Forelimb muscle (tissue), 1 donor: ENCODE measurements around the gene NPBWR2. TPM values are rescaled to one million over a fixed set of nuclear protein-coding genes. Genes with fewer than 3 reads are reported as not detected.

Source experiments
- DNase-seq: peaks from one replicate; pipeline ENCODE4 v3.0.0-alpha.2; 2013; ENCODE audit warnings: low read depth
- polyA plus RNA-seq: library from polyadenylated mRNA; unstranded; fragments of 120-200 nt; gene quantifications from one replicate; pipeline ENCODE4 v1.2.1, GENCODE V29; 2013; ENCODE audit not compliant: insufficient read length

Gene NPBWR2
- polyA plus RNA-seq, 1 donor, result not detected

DNA sequence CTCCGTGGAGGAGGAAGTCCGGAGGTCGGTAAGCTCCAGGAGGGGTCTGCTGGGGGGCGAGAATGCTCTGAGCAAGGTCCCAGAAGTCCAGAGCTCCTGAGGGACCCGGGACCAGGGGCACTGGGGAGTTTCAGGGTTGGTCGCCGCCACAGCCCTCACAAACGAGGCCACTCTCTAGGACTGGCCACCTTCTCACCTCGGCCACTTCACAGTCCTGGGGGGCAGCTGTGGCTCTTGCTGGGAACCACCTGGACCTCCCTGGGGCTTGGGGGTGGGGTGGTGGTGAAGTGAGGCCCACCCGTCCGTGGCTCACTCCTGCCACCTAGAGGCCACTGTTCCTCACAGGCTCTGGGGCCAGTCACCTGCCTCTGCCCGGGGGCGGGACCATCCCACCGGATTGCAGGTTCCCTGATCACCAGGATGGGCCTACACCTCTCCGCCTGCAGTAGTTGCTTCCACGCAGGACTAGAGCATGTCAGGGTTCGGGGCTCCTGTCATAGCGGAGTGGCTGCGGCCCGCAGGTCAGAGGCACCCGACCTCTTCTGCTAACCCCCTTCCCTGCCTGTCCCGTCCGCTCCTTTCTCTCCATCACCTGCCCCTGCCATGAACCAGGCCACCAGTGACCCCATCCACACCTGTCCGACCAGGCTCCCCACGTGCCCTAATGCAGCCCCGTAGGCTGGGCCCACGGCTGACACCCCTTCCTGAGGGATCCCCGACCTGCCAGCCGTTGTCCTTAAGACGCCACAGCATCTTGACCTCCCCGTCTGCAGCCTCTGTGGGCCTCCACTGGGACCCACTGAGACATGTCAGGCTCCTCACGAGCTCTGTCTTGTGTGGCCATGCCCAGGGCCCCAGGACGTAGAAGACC is 49.5 kb downstream of the NPBWR2 start:
- DNase-seq, result no peak

DNA sequence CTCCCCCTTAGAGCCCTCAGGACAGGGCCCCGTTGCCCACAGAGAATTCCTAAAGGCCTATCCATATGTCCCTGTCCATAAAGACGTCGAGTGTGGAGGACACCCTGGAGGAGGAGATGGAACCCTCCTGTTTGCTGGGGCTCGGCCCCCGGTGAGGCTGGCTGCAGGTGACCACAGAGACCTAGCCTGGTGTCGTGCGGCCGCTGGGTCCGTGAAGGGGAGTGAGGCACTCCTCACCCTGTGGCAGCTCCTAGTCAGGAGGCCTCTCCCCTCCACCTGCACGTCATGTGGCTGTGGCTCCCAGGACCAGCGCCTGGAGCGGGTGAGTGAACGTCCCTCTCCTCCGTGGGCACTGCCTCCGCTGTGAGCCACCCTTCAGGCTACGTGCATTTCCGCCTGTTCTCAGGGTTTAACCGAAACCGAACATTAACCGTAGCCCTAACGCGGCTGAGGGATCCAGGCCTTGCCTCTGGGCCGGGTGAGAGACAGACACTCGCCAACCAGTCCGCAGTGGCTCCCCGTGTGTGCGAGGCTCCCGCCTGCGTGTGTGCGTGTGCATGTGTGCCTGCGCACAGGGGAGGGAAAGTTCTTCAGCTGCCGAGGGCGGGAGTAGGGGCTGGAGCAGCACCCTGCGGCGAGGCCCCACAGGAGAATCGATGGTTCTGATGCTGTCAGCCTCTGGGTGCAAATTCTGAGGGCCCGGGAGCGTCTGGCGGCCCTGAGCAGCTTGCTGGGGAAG is 50.3 kb downstream of the NPBWR2 start:
- no peak for DNase-seq

DNA sequence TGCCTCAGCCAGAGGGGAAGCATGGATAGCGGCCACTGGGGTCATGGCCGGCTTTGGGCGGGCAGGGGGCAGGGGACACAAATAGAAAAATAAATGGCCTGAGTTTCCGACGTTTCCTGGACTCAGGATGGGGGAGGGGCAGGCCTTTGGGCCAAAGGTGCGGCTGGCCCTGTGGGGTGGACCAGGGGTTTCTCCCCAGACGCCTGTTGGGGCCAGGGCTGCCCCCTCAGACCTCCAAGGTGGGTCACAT is 50.8 kb downstream of the NPBWR2 start:
- no peak for DNase-seq

DNA sequence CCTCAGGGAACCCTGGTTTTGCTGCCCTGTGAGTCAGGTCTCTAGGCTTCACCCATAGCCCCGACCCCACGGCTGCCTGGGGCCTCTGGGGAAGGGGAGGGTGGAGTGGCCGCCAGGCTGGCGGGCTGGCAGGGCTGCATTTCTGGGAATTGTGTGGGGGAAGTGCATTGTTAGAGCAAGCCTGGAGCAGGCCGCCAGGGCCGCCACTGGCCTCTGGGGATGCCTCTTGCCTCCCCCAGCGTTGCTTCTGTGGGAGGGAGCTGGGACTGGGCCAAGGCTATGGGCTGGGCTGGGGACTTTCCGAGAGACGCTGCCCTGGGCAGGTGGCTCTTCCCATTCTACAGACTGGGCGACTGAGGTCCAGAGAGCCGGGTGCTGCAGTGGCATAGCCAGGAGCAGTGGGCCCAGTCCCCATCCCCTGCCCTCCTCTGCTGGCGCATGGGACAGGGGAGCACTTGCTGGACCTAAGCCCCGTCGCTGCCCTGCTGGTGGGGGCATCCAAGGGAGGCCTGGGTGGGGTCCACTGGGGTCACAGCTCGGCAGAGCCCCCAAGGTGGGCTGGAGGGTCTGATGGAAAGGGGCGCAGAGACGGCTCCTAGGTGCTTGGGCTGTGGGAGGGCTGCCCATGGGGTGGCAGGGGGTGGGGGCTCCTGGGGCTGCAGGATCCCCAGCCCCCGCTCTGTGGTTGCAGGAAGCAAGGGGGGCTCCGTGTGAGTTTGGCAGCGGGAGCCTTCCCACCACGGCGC is 51.3 kb downstream of the NPBWR2 start:
- no peak for DNase-seq

DNA sequence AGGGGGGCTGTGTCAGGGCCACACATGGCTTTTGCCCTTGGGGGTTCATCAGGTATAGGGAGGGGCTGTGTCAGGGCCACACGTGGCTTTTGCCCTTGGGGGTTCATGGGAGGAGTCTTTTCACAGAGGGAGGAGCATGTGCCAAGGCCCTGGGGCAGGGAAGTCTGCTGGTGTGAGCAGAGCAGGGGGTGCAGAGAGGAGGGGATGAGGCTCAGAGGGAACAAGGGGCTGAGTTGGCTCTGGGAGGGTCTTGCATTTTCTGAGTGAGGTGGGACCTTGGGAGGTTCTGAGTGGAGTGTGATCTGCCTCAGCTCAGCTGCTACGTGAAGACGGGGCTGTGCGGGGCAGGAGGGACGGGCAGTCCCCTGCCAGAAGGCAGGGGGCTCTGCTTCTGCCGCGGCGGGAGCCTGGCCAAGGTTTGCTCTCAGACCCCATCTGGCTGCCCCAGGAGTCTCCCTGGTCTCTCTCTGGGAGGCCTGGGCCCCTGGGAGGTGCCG is 51.9 kb downstream of the NPBWR2 start:
- no peak for DNase-seq

DNA sequence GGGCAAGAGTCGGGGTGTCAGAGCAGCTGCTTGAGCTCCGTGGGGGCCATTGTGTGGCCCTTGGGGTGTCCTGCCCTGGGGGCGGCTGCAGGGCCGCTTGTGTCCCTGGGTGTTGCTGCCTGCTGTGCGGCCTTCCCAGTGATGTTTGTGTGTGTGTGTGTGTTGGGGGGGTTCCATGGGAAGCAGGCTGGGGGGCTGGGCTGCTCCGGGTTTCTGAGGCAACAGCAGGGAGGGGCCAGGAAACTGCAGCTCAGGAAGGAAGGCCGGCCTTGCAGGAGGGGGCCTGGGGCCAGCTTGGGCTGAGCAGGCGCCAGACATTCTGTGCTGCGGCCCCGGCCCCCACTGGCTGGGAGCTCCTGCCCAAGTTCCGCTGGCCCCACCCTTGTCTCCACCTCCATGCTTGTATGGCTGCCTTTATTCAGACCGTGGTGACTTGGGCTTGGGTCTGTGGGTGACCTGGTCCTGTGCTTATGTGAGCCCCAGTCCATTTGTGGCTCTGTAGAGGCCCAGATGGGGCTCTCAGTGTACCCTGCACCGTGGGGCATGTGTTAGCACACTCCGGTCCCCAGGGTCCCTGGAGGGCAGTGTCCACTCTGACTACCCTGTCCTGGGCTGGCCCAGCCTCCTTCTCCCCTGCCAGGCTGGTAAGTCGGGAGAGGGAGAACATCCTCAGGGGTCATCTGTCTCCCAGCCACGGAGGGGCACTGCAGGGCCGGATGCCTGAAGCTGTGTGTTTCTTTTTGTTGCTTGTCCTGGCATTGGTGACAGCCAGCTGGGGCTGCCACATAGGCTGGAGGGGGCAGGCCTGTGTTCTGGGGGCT is 53.3 kb downstream of the NPBWR2 start:
- DNase-seq, result no peak

Other genes with a start within 250 kb of the NPBWR2 start
- gene ABHD16B, start 246.1 kb downstream of the NPBWR2 start, polyA plus RNA-seq, result not detected
- 76.8 TPM for gene TPD52L2, start 242.3 kb downstream of the NPBWR2 start, polyA plus RNA-seq
- 32.6 TPM for gene DNAJC5, start 212.4 kb downstream of the NPBWR2 start, polyA plus RNA-seq
- gene UCKL1, start 151.1 kb downstream of the NPBWR2 start, polyA plus RNA-seq, result 48.5 TPM
- 23.0 TPM for gene ZNF512B, start 137.6 kb downstream of the NPBWR2 start, polyA plus RNA-seq
- gene SAMD10, start 127.9 kb downstream of the NPBWR2 start, polyA plus RNA-seq, result 3.0 TPM
- gene PRPF6, start 126.4 kb downstream of the NPBWR2 start, polyA plus RNA-seq, result 55.3 TPM
- 1.4 TPM for gene C20orf204, start 71.4 kb downstream of the NPBWR2 start, polyA plus RNA-seq
- 10.8 TPM for gene SOX18, start 57.9 kb downstream of the NPBWR2 start, polyA plus RNA-seq
- gene TCEA2, start 44.4 kb downstream of the NPBWR2 start, polyA plus RNA-seq, result 43.5 TPM
- 4.7 TPM for gene RGS19, start 28.0 kb downstream of the NPBWR2 start, polyA plus RNA-seq
- 1.1 TPM for gene OPRL1, start 27.5 kb downstream of the NPBWR2 start, polyA plus RNA-seq
- 0.18 TPM for gene LKAAEAR1, start 23.2 kb downstream of the NPBWR2 start, polyA plus RNA-seq
- 0.13 TPM for gene MYT1, start 56.9 kb upstream of the NPBWR2 start, polyA plus RNA-seq
- gene PCMTD2, start 148.2 kb upstream of the NPBWR2 start, polyA plus RNA-seq, result 61.4 TPM